GM13976 (cell line): Measurements from ENCODE around the gene SLC16A11.

ENCODE experiments used
- DNase-seq: peaks from one replicate; pipeline ENCODE4 v3.0.0; 2012; ENCODE audit warnings: low spot score
- in situ Hi-C: fragments of 300-500 bp; cut with MboI; formaldehyde crosslinking; loops from one replicate; pipeline ENCODE4 v1.12.0; 2022; ENCODE audit warnings: low sequenced_read_pairs, mixed read lengths, inconsistent platforms; ENCODE audit not compliant: unreplicated experiment
- TF ChIP-seq, protein P1 (sequence below): IDR thresholded peaks from 2 replicates; pipeline ENCODE4 v1.5.1; 2012; ENCODE audit warnings: borderline replicate concordance, mild to moderate bottlenecking; ENCODE audit not compliant: insufficient read depth; ENCODE audit errors: extremely low read depth, missing control alignments, control extremely low read depth

Gene SLC16A11

DNA sequence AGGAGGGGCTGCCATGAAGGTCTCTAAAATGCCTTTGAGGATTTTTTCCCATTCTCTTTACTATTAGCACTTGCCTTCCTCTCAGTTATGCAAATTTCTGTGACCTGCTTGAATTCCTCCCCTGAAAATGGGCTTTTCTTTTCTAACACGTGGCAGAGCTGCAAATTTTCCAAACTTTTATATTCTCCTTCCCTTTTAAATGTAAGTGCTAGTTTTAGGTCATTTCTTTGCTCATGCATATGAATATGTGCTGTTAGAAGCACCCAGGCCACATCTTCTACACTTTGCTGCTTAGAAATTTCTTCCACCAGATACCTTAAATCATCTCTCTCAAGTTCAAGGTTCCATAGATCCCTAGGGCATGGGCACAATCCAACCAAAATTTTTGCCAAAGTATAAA is 24.4 kb upstream of the SLC16A11 start:
- TF ChIP-seq, protein P1, sequence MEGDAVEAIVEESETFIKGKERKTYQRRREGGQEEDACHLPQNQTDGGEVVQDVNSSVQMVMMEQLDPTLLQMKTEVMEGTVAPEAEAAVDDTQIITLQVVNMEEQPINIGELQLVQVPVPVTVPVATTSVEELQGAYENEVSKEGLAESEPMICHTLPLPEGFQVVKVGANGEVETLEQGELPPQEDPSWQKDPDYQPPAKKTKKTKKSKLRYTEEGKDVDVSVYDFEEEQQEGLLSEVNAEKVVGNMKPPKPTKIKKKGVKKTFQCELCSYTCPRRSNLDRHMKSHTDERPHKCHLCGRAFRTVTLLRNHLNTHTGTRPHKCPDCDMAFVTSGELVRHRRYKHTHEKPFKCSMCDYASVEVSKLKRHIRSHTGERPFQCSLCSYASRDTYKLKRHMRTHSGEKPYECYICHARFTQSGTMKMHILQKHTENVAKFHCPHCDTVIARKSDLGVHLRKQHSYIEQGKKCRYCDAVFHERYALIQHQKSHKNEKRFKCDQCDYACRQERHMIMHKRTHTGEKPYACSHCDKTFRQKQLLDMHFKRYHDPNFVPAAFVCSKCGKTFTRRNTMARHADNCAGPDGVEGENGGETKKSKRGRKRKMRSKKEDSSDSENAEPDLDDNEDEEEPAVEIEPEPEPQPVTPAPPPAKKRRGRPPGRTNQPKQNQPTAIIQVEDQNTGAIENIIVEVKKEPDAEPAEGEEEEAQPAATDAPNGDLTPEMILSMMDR: no peak
- in situ Hi-C loops: no loop called here
- no peak for DNase-seq

DNA sequence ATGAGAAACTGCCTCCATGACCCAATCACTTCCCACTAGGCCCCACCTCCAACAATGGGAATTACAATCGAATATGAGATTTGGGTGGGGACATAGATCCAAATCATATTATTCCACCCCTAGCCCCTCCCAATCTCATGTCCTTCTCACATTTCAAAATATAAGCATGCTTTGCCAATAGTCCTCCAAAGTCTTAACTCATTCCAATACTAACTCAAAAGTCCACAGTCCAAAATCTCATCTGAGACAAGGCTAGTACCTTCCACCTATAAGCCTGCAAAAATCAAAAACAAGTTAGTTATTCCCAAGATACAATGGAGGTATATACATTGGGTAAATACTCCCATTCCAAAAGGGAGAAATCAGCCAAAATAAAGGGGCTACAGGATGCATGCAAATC is 23.3 kb upstream of the SLC16A11 start:
- DNase-seq: no peak
- in situ Hi-C loops: no loop called here
- TF ChIP-seq, protein P1: no peak

DNA sequence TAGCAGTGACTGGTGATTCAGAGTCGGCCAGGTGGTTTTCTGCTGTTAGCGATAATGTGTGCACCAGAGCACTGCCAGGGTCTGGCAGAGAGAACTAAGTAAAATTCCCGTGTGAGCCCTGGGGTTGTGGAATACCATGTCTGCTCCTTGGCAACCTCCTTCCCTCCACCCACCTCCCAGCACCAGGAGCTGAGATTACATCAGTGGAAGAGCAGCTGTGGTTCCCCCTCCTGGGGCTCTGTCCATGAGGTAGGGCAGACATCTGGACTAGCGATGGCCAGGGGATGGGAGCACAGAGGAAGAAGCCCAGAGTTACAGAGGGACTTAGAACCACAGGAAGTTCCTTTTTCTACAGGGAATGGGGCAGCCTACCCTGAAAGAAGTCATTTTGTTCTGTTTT is 20.4 kb upstream of the SLC16A11 start:
- TF ChIP-seq, protein P1: no peak
- no peak for DNase-seq
- in situ Hi-C loops: no loop called here

DNA sequence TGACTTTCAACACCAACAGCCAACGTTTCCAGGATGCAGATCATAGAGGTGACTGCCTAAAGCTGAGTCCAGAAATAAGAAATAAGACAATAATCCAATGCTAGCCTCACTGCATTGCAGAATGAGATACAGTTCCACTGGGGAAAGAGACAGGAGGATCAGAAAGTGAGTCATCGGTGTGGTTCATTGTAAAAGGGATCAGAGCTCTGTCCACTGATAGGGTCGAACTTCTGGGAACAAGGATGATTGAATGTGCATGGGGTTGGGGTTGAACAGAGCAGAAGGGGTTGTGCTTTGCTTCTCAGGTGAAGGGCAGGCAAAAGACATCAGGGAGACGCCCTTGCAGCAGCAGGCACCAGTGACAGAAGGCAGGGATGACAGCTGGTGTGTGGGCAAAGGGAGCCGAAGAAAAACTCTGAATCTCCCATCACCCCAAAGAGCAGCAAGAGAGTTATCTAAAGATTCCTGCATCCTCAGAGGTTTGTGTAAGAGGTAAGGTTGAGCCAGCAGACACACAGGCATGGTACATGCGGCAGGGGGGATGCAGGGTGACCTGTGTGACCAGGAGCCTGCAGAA is 19.7 kb upstream of the SLC16A11 start:
- DNase-seq: no peak
- TF ChIP-seq, protein P1: no peak
- in situ Hi-C loops: no loop called here

DNA sequence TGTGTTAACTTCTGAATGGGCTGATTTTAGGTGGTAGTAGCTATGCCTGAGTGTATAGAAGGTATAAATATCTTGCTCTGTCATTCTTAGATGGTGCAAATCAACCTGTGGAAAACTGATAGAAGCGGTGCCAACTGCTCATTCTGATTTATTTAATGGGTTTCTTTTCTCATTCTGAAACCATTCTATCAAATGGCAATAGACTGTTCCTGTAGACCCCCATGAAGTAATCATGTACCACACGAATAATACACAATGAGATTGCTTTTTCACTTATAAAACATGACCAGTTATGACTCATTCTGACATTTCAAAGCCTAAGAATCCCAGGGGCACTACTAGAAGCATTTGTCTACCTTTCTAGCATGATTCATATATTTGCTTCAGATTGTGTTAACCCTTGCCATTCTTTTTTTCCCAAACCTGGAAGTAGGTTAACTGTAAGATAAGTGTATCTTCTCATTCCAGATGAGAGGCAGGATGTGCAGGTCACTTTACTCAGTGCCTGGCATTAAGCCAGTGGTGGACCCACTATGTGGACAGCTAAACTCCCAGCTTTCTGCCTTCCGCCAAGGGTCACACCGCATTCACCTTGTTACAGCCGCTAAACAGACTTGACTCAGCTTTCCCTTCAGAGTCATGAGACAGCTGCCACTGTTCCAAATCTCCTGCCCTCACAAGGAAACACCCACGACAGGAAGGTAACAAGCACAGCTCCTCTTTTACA is 16.4 kb upstream of the SLC16A11 start:
- TF ChIP-seq, protein P1: no peak
- no peak for DNase-seq
- in situ Hi-C loops: no loop called here

DNA sequence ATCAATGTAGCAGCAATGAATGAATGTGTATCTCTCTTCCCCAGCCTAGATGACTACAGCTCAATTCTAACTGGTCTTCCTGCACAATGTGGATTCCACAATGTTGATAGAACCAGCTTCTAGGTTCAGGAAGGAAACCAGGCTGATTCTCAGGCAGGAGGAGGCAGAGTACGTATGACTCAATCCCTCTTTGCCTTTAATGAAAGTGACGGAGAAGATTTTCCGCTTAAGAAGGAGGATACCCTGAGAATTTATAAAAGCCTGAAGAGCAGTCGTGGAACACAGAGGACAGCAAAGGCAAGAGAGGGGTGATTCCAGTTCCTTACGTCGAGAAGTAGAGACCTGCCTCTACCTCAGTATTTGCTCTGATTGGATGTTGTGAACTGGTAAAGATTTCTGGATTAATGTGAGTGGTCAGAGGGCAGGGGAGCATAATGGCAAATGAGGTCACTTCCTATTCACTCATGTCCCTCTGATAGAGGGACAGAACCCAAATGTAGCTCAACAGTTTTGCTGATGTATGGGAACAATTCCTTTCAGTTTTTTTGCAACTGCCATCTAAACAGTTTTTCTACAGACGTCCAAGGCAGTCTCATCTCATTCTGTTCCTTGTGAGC is 15.0 kb upstream of the SLC16A11 start:
- DNase-seq: no peak
- TF ChIP-seq, protein P1: no peak
- in situ Hi-C loops: no loop called here
